Transverse colon (tissue), 4 donors: ENCODE data around the gene ARHGAP32.
A peak's percentile ranks its signal among the peaks of the same experiment; 100 is the strongest.

Source experiments
- CTCF ChIP-seq, 5 experiments: fragments of 200-600 bp in 3 of 5; fragments of 450-650 bp in 2 of 5; sonication (generic) in 3 of 5; IDR thresholded peaks; 1 replicate in 2 of 5; 2 replicates in 3 of 5; pipeline ENCODE4 v1.5.1; 2016 to 2017; ENCODE audit warnings: antibody characterized with exemption in 5 of 5, inconsistent platforms in 3 of 5, mild to moderate bottlenecking in 2 of 5, moderate library complexity in 1 of 5
- EP300 ChIP-seq: sonication (generic); formaldehyde crosslinking; IDR thresholded peaks from one replicate; pipeline ENCODE4 v1.6.1; 2017; ENCODE audit warnings: antibody characterized with exemption, low read depth
- POLR2A ChIP-seq: fragments of 450-650 bp; IDR thresholded peaks from one replicate; pipeline ENCODE4 v1.6.1; 2016; ENCODE audit warnings: antibody characterized with exemption, mild to moderate bottlenecking, moderate library complexity
- POLR2AphosphoS5 ChIP-seq, 3 donors: sonication (generic); formaldehyde crosslinking; IDR thresholded peaks; one replicate each; pipeline ENCODE4 v1.6.1; 2016; ENCODE audit warnings: antibody characterized with exemption in 3 of 3

- TF ChIP-seq CTCF (IDR thresholded peaks at IDR 0.05) (no peak), POLR2A (peak; percentile 94), POLR2AphosphoS5 (IDR thresholded peaks at IDR 0.05) (peak; percentile 85 to 96 (median 95)), EP300 (no peak)
Observed at GRCh38 chr11:129023968-129024676, 168.0 kb downstream of the ARHGAP32 start.
